HG02973 (cell line): ENCODE data around the gene DOCK1.

Experiments used
- ATAC-seq: cut with Tn5 transposase; IDR thresholded peaks from one replicate; pipeline ENCODE4 v1.9.1; 2021; ENCODE audit warnings: moderate library complexity; ENCODE audit not compliant: unreplicated experiment

Gene DOCK1

DNA sequence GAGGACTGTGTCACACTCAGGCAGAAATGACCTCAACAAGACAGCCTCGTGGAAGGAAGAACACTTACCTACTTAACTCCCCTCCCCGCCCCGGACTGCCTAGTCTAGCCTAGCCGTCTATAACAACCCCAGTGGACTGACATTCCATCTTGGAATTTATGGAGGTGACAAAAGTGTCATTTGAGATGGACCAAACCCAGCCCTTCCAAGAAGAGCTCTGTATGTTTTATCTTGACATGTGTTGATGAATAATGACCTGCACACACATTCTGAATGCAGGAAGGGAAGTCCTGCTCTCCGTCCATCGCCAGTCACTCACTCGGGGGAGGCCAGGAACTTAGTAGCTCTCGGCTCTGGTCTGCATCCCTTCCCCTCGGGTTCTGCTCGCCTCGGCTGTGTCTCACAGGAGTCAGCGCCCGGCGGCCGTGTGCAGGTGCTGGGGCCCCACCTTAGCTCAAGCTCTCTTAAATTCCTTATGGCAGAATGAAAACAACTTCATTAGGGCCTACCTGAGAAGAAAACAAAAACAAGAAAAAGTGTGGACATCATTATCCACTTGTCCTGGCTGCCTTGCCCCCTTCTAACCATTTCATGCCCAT lies 503.0 kb downstream of the DOCK1 start:
- no peak for ATAC-seq

DNA sequence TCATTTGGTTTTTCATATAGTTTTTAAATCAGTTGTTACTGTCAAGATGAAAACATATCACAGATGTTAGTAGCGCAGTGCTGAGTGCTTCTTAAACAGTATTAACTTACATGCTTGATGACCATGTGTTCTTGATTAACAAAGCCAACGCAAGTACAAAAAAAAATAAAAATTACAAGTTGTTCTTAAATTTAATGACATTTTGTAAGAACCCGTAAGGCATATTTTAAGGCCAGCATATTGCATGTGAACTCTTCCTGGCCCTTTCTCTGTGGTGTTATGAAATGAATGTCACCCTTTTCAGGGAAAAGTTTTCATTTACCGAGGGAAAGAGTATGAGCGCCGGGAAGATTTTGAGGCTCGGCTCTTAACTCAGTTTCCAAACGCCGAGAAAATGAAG lies 503.5 kb downstream of the DOCK1 start:
- no peak for ATAC-seq

DNA sequence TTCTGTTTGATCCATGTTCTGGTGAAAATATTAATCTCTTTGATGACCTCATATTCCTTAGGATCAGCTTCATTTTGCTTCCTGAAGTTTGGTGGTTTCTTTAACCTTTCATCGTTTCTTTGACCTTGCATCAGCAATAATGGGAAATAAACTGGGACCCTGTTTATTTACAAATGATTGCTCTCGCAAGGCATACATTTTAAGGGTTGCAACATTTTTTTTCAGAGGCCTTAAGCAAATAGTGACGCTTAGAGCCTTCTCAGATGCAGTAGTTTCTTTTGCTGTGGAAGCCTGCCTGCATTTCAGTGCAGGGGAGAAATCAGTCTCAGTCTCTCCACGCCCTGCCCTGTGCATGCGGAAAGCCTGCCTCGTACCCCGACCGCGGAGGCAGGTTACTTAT lies 504.8 kb downstream of the DOCK1 start:
- no peak for ATAC-seq

DNA sequence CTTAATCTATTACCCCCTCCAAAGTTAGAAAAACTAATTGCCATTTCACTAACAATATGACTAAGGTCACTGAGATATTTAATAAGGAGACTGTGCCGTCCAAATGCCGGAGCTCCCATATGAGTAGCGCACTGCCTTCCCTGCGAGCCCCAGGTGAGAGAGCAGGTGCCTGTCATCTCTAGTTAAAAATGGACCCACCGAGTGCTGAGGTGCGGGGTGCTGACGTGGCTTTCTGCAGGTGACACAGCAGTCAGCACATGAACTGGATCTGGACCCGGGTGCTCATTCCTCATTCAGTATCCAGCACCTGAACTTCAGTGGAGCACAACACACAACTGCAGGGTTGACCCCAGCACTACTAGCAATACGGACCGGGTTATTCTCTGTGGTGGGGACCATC lies 505.8 kb downstream of the DOCK1 start:
- ATAC-seq, result no peak

- no peak for ATAC-seq
Measured at GRCh38 chr10:127413326-127413725, 508.1 kb downstream of the DOCK1 start.

DNA sequence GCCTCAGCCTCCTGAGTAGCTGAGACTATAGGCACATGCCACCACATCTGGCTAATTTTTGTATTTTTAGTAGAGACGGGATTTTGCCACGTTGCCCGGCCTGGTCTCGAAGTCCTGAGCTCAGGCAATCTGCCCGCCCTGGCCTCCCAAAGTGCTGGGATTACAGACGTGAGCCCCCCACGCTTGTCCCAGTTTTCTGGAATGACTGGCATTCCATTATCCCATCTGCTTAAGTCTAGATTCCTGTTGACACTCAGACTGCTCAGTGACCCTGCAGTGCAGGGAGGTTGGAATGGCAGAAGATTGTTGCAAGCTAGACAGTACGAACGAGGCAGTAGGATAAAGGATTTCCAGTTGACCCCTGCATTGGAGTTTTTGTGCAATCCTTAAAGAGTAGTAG lies 508.8 kb downstream of the DOCK1 start:
- ATAC-seq, result no peak

DNA sequence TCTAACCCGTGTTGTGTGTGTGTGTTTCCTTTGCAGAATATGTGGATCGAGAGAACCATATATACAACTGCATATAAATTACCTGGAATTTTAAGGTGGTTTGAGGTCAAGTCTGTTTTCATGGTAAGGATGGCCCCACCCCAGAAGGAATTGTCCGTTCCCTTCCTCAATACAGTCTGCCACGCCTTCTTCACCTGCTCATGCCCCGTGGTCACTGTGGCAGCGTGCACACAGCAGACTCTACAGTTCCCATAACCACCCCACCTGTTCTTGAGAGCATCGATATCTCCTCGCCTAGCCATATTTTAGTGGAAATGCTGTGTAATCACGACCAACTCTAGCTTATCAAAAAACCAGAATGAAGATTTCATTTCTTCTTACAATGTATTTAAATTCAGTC lies 509.9 kb downstream of the DOCK1 start:
- no peak for ATAC-seq

DNA sequence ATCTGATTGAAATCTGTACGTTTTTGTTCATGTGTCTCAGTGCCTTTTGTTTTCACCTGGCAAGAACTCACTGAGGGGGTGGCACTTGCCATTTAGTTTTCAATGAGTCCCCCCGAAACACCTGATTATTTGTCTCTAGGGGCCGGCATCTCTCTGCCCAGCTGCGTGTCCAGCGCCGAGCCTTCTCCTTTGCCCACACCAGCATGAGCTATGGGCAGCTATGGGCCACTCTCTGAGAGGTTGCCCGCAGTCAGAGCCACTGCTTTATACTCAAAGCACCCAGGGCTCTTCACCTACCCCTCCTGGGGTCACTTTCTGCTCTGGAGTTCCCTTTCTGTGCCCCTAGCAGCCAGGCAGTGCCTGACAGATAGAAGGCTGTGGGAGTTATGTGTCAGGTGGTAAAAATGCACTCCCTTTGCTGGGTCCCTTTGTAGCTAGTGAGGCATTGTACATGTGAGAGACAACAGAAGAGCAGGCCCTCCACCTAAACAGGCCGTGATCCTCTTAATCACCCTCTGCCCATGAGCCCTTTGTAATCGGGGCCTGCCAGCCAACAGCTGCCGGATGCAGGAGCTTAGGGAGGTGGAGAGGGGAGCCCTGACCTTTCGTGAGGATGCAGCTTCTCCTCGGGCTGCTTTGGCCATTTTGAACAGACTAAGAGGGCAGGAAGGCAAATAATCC lies 510.8 kb downstream of the DOCK1 start:
- ATAC-seq, result no peak

DNA sequence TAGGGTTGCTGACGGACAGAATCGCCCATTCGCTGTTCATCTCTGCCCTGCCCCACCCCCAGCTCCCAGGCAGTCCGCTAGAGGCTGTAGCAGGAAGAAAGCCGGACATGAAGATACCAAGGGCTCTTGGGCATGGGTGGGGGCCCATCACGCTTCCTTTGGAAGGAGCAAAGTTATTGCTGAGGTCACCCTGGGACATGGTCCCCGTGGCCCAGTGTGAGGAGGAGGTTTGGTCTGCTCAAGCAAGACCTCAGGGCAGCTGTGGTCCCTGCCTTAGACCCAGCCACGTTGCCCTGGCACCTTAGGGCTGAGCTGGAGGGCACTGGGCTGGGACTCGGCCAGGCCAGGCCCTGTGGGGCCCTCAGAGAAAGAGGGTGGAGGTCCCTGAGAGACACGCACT lies 511.8 kb downstream of the DOCK1 start:
- ATAC-seq, result no peak

- ATAC-seq, result no peak
Measured at GRCh38 chr10:127417686-127418401, 512.6 kb downstream of the DOCK1 start.

DNA sequence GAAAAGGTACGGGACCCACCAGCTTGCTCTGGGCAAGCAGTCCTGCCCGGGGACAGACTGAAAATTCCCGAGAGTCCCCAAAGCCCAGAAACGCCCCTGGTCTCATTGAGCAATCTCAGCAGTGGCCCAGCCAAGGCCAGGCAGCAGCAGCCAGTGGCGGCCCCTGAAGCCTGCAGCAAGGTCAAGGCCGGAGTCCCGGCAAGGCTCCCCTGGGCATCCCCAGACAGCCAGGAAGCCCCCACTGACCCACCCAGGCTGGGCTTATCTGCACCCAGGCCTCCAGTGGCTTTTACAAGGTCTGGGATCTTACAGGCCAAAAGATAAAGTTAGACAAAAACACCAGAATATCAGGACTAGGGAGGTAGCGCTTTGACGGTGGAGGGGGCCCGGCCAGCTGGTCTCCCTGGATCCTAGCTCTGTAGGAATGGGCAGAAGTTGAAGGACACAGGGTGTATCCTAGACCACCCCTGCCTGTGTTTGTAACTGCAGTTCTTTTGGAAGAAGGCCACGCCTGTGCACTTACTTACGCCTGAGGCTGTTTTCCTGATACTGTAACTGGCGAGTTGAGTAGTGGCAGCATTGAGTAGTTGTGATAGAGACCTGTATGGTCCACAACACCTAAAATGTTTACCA lies 513.4 kb downstream of the DOCK1 start:
- no peak for ATAC-seq

GRCh38 chr10:127420138-127420684 lies 515.0 kb downstream of the DOCK1 start:
- no peak for ATAC-seq

DNA sequence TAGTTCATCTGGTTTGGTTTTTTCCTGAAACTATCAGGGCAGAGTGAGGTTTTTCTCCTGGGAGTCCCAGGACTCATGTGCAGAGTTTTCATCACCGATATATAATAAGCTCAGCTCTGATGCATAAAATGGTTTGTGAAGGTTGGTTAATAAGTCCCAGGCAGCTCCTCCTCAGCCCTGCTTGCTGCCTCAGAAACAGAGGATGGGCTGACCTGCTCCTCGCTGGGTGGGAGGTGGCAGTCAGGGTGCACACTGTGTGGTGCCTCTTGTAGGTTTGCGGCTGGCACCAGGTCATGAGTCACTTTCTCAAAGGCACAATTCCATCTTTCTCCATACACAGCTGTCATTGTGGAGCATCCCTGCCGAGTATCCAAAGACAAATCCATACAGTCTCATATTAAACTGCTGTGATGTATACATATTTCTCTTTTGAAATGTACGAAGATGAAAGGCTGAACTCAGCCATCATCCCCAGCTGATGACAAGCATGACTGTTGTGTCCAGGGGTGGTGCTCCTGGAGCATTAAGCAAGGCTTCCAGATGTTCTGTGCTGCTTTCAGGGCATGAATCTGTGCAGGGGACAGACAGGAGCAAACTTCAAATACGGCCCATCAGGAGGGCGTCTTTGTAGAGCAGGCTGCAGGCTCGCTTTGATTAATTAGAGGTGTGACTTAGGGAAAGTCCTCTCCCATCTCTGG lies 518.1 kb downstream of the DOCK1 start:
- no peak for ATAC-seq

GRCh38 chr10:127424594-127425264 lies 519.5 kb downstream of the DOCK1 start:
- no peak for ATAC-seq

- ATAC-seq, result no peak
Measured at GRCh38 chr10:127426746-127427145, 521.5 kb downstream of the DOCK1 start.

GRCh38 chr10:127427926-127428325 lies 522.7 kb downstream of the DOCK1 start:
- ATAC-seq, result no peak

DNA sequence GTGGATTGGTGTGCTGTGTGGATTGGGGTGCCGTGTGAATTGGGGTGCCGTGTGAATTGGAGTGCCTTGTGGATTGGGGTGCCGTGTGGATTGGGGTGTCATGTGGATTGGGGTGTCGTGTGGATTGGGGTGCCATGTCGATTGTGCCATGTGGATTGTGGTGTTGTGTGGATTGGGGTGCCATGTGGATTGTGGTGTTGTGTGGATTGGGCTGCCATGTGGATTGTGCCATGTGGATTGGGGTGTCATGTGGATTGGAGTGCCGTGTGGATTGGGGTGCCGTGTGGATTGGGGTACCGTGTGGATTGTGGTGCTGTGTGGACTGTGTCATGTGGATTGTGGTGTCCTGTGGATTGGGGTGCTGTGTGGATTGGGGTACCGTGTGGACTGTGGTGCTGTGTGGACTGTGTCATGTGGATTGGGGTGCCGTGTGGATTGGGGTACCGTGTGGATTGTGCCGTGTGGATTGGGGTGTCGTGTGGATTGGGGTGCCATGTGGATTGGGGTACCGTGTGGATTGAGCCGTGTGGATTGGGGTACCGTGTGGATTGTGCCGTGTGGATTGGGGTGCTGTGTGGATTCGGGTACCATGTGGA lies 523.3 kb downstream of the DOCK1 start:
- ATAC-seq, result no peak

DNA sequence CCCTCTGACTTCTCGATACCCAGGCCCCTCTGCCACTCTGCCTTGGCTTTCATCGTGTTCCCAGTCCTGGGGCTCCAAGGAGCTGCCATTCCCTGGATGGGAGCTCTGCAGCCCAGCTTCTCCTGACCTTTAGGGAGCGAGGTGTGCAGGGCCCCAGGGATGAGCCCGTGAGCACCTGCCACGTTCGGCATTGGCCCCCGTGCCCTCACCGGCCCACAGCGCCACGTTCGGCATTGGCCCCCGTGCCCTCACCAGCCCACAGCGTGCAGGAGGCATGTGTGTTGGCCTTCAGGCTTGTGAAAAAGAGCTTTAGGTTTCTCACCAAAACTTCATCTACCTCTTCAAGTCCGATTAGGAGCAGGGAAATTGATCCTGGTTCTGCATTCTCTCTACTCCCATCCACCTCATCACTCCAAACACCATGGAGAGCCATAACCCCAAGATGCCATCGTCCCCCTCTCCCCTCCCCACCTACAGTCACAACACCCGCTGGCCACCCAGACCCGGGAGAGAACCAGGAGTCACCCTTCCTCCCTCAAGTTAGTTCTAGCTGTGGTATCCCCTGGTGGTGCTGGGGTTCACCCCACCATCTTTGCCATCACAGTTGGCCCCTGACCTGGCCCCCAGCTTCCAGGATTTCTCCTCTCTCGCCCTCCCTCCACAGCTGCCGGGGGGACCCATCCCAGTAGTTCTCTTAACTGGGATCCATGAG lies 524.5 kb downstream of the DOCK1 start:
- ATAC-seq, result no peak

DNA sequence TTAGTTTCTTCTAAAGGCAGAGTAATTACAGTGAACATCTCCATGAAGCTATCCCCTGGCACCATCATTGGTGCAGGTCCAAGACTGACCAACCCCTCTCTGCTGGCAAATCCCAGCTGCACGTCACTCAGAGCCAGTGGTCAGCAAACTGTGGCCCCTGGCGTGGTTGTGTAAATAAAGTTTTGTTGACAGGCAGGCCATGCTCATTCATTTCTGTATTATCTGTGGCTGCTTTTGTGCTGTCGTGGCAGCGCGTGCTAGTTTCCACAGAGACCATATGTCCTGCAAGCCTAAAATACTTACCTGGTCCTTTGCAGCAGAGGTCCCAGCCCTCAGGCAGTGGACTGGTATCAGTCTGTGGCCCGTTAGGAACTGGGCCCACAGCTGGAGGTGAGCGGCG lies 526.3 kb downstream of the DOCK1 start:
- ATAC-seq, result no peak
